CD4-positive, alpha-beta T cell treated with Interleukin-17A for 4 hours (primary cell): ENCODE data around the gene CAST.

Source experiments
- DNase-seq: peaks from one replicate; pipeline ENCODE4 v3.0.0-alpha.2; 2020; ENCODE audit warnings: mixed read lengths

The CAST gene

DNA sequence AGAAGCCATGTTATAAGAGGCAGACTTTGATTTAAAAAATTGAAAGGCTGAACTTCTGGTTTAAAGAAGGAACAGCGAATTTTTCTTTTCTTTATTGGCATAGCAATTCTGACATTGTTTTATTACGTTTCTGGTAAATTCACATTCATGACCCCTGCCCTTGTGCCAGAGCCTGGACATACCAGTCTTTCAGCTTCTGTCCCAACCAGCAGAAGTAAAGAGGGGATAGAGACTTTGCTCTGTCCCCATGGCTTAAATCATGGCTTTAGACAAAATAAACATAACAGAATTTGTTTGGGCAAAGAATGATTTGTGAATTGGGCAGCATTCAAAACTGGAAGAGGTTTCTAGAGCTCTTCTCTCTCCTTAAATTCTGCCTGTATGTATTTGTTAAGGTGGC, 15.3 kb downstream of the CAST start:
- no peak for DNase-seq

DNA sequence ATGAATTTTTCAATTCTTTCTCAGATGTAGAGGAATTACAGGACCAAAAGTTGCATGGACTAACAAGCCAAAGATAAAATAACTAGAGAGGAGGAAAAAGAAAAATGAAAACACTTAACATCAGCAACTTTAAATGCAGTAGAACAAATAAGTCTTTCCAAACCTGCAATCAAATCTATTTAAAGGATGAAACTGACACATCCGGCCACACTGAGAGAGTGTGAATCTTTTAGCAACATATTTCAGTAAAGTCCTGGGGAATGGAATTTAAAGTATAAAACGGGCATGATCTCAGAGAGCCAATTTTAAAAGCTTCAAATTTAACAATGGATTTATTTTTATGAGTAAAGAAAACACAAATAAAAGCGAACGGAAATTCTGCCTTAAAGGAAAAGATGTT, 17.1 kb downstream of the CAST start:
- no peak for DNase-seq

DNA sequence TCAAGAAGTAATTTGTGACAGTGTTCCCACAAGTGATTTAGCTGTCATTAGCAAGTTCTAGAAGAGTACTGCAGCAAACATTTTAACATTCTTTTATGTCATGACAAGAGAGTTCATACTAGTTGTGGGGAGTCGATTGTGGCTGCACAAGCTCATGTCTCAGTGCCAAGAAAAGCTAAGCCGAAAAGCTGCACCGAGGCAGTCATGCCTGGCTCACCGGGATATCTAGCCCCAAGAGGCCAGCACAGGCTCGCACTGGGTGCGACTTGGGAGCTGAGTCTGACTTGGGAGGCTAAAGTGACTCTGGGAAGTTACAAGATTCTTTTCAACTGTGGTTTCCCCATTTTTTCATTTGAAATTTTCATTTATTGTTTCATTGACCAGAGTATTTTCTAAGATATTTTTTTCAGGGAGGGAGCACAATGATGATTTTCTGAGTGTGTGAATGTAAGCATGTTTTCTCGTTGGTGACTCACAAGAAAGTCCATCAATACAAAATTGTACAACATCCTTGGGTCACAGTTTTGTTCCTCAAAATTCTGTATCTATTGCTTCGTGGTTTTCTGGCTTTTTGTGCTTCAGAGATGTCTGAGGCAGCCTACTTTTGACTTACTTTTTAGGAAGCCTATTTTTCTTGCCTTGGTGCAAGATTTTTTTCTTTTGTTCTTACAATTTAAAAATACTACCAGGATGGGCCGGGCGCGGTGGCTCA, 18.7 kb downstream of the CAST start:
- DNase-seq = no peak

DNA sequence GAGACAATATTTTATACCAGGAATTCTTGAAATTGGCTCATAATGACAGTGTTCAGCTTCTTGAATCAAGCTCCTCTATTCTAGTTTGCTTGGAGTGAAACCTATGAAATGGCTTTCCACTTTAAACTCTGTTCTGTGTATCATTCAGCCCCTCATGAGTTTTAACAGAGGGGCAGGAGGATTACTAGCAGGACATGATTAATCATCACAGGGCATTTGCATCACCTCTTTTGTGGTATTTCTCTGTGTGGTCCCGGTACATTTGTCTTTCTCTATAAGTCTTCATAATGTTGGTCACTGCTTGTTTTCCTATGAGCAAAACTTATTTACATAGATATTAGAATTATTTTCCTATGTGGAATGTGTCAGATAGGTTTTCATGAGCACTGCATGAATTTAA, 21.2 kb downstream of the CAST start:
- DNase-seq = no peak

DNA sequence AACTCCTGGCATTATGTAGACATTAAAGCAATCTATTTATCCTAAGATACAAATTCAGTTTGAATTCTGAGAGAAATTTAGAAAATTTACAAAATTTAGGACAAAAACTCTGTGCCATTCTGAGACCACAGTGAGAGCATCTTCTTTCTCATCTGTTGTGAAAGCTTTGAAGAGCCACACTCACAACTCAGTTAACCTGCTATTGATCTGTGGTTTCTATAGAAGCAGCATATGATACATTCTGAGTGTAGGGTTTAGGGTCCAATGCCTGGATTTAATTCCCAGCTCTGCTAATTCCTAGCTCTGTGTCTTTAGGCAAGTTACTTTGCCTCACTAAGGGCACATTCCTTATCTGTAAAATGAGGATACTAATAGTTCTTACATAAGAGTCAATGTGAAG, 21.6 kb downstream of the CAST start:
- DNase-seq = no peak

DNA sequence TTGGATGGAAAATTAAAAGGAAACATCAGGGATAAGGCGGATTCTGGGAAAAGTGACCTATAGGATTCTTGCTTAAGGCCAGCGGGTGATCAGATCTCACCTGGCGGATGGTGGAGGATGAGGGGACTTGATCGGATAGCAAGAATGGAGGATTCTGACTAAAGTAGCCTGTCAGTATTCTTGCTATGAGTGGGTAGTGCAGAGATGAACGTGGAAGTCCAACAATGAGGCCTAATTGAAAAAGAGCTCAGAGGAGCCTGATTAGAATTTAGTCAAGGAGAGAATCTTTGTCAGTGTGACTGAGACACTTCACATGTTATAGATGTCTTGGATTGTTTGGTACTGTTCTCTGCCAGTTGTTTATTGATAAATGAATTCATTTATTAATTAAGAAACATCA, 24.9 kb downstream of the CAST start:
- DNase-seq = no peak

DNA sequence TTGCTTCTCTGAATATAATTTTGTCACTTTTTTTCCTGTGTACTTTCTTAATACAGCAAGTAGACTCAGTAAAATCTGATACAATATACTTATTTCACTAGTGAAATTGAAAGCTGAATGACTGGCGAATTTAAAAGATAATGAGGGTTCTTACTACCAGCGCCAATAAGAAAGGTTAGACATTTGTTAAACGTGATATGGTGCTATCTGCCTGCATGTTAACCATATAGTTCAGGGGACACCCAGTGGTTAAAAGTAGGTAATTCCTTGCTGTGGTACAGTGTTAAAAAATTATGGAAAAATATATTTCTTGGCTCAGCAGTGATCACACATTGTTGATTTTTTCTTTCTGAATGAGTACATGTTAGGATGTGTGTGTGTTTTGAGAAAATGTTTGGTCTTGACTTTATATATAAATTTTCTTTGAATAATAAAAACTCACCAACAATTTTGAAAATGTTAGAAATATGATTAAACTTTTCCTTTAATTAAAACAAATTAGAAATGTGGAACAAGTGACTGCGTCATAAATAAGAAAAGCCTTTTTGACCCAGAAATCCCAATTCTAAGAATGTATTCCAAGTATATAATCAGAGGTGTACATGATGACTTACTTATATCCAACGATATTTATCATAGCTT, 25.8 kb downstream of the CAST start:
- DNase-seq = no peak

DNA sequence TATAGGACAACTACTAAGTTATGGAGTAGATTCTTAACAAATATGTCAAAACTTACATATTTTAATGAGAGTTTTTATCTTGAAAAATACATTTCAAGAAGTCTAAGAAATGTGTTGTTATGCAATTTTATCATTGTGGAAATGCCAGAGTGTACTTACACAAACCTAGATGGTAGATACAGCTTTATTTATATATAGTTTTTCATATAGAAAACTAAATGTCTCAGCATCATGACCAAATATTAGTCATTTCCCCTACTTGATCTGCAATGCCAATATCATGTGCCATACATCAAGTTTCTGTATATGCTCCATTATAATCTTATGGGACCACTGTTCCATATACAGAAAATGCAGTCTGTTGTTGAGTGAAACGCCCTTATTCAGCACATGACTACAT, 28.7 kb downstream of the CAST start:
- no peak for DNase-seq

DNA sequence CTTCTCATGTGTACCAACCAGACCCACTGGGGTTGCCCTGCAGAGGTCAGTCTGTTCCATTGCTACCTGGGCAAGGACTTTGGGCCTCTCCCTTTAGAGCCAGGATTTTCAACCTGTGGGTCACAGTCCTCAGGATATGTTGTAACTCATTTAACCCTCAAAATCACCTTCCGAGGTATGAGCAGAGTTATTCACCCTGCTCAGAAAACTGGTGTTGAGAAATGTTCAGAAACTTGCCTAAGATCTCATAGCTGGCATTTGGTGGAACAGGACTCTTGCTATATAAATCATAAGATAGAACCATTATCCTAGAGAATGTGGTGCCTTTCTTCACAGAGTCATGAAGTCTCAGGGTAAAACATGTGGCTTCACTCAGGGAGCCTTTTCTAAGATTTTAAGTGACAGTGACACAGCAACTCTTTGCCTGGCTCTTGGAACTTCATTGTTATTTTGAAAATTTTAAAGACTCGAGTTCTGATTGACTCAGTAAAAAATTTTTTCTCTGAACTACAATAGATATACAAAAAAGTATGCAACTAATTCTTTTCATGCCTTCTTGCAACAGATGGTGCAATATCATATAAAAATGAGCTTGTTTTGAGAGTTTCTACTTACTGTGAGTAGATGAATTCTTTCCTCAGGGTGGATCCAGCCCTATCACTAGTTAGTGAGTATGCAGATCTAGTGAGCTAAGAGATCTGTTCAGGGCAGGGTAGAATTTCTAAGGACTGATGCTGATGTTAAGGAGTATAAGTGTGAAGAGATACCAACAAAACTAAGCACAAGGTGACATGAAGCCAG, 29.5 kb downstream of the CAST start:
- no peak for DNase-seq

DNA sequence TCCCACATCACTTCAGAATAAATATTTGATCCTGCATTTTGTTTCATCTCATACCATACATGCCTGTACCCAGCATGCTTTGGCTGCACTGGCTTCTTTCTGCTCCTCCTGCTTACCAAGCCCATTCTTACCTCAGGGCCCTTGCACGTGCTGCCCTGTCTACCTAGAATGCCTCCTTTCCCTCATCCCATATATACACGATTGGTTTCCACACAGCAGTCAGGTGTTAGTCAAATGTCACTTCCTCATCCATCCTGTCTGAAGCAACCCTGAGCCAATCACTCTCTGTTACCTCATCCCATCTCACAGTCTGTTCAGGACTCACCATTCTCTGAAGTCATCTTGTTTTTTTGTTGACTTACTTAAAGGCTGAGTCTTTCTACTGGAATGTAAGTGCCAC, 30.3 kb downstream of the CAST start:
- DNase-seq = no peak

DNA sequence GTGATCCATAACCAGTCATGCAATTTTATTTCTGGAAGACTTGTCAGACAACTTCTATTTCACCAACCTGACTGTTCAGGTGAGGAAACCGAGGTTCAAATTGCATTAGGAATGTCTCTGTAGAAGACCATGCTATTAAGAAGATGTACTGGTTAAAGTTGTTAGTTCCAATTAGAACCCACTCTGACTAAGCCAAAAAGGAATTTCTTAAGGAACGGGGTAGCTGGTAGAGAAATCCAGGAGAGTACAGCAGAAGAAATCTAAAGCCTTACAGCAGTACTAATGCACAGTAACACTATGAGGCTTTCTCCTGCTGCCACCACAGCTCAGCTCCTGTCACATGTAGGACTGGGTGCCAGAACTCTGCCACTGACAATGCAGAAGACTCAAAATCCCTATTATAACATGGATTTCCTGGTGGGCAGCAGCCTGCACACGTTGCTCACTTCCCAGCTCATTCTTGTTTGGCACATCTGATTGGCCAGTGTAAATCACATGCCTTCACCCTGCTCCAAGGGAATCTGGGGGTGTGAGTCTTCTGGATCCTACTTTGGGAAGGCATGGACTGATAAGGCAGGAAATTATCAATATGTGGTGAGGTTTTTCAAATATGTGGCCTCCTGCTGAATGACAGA, 37.1 kb downstream of the CAST start:
- DNase-seq = no peak

DNA sequence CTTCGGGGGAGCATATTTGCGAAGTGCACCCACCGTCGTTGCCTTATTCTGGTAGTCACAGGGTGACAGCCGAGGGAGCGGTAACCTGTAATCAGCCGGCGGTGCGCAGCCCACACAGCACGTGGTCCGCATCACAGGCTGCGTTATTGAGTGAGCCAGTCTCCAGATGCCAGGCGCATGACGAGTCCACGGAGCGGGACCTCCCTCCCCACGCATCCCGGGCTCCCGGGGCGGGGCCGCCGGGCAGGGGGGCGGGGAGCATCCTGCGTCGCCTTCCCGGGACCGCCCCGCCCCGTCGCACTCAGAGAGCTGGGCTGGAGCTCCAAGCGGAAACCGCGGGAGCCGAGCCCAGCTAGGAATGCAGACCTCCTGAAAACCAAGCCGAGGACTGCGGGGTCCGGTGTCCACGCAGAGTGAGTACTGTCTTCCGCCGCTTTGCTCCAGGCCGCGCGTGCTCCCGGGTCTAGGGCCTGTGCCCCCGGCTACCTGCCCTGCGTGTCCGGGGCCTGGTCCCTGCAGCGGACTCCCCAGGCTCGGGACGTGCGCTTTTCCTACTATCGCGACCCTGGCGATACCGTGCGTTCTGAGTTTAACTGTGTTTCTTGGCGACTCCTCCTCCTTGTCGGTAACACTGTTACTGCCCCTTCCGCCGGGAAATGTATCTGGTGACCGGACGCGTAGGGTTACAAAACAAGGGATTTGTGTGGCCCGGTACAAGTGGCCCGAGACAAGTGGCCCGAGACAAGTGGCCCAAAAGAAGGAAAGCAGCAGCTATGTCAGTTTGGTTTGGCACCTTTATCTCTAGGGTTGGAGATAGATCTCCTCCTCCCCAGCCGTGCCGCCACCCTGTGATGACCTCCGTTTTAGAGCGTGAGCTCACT, 40.6 kb downstream of the CAST start:
- peak; percentile 81 for DNase-seq

DNA sequence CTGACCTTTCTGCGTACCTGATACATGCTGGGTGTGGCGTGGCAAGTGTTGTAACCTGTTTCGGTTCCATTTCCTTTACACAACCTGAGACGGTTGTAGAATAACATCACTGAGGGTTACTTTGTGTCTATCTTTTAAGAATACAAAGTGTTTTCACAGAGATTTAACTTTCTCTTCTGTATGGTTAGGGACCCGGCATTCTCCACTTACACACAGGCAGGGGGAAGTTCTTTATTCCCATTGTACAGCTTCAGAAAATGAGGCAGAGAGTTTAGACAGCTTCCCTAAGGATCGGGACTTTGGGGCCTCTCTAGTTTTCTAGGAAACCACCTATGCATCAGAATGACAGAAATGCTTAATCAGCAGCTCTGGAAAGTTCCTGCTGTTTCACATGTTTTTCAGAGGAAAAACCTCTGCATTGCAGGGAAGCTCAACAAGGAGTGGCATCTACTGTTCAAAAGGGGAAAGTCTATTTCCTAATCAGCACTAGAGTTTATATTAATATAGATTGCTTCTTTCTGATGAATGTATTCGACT, 41.3 kb downstream of the CAST start:
- DNase-seq = no peak

DNA sequence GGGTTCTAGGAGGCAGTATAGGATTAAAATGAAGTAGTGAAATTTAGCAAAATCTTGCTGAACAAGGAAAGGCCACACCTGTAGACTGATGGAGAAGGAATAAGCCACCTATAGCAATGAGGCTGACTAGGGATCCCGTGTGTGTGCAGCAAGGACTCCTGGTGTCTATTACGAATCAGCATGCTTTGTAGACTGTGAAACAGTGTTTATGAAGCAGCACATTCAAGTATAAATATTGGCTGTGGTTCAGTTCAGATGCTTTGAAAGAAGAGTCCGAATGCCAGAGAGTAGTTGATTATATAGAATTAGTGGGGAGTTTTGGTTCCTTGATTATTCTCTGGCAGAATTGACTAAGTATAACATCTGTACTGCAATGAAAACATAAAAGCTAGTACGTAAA, 41.8 kb downstream of the CAST start:
- DNase-seq = no peak

DNA sequence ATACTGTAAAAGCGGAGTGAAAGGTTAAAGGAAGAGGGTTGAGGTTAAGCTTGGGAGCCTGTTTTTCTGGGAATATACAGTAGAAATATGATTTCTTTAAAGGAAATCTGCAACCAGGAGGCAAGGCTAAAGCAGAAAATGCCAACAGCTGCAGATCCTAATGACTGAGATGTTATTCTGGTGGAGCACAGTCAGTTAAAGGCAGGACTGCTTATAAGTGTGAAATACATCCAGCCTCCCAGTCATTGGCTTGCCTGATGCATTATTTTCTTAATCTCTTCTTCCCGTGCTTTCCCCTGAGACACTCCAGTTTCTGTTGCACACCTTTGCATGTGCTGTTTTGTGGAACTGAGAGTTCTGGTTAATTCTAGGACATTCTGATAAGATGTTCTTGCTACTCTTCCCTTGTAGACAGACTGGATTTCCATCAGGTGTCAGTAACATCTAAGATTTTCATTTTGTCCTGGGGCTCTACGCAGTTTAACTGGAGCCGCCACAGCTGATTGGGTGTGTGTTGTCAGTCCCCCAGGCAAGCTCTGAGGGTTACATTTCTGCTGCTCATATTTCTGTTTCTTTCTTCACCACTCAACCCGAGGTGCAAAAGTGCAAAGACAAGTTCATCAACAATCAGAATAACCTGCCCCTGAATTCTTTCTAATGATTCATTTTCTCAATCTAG, 44.4 kb downstream of the CAST start:
- no peak for DNase-seq

DNA sequence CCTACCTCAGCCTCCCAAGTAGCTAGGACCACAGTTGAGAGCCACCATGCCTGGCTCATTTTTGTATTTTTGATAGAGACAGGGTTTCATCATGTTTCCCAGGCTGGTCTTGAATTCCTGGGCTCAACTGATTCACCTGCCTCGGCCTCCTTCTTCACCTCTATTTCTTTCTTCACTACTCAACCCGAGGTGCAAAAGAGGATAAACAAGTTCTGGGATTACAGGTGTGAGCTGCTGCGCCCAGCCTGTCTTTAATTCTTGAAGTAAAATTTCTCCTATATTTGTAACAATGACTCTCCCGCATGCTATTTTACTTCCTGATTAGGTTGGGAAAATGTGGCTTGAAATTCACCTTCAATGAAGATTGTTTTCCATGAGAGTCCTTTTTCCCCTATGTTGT, 46.4 kb downstream of the CAST start:
- DNase-seq = no peak

DNA sequence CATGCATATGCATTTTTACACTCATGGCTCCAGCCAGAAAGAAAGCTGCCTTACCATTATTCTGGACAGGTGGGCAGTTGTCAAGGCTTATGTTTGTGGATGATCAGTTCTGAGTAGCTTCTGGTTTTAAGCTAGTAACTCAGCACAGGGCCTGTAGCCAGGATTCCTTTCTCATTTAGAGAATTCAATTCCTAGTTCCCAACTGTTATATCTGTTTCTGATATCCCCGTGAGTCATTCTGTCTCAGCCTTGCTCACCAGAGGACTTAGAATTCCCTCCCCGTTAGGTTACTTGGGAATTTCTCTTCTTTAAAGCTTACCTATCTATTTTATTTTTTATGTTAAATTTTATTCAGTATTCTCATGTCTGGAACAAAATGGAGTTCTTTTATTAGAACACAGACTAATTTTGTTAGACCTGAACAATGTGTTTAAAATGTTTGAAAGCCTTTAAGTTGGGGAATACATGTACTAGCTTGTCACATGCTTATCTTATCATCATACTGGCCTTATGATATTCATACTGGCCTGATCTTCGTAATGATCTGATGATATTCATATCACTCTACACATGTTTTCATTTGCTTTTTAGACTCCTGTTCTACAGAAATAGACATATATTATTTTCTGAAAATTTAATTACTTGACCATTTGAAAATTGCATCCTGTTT, 47.1 kb downstream of the CAST start:
- DNase-seq = no peak

DNA sequence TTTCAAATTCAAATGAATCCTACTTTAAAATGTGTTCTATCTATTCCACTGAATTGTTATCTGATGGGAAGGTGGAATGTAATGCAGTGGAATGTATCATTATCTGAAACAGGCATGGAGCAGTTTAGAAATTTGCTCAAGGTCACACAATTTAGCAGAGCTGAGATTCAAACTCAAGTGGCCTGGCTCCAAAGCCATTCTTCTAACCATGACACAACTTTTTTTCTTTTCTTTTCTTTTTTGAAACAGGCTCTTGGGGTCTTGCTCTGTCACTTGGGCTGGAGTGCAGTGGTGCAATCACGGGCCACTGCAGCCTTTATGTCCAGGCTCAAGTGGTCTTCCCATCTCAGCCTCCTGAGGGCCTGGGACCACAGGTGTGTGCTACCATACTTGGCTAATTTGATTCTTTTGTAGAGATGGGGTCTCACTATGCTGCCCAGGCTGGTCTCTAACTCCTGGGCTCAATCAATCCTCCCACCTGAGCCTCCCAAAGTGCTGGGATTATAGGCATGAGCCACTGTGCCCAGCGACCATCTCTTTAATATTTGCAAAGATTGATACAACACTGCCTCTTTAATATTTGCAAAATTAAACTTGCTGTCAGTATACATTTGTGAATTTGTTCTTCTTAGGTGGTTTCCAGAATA, 50.0 kb downstream of the CAST start:
- no peak for DNase-seq

DNA sequence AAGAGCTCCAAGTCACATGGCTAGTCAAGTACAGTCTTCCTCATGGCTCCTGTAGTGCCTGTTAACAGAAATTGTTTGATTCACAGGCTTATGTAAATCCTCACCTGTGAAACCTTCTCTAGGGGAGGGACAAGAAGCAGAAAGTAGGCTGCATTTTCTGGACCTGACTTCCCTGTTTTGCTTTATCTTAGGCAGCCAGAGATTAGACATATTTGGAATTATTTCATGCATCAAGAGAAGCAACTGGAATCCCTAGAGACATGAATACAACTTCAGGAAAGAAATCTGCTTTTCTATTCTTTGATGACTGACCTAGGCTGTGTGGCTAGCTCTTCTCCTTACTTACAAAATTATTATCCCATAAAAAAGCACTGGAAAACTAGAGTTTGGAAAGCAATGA, 52.3 kb downstream of the CAST start:
- no peak for DNase-seq

DNA sequence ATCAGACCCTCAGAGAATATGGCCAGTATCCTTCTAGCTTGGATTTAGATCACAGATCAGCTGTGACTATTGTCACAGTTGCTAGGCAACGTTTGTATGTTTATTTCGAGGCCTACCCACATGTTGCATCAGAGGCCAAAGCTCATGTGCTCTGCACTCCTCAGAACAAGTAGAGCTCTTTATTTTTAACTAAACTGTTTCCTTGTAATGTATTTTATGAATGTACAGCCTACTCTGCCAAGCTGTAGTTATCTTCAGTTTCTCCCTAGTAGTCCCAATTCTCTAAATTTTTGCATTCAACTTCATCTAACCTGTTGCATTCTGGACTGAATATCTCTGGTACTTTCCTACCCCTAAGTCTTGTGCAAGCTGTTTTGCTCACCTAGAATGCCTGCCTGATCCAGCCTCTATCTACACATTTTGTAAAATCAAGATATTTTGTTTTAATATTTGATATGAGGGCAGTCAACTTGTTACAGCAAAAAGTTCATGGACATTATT, 52.8 kb downstream of the CAST start:
- DNase-seq = peak; percentile 22
